KG1 (cell line): Measurements from ENCODE around the gene HP.

ENCODE experiments used
- DNase-seq: peaks from one replicate; lab custom pipeline; 2025; lab: John Stamatoyannopoulos, UW

HP gene

DNA sequence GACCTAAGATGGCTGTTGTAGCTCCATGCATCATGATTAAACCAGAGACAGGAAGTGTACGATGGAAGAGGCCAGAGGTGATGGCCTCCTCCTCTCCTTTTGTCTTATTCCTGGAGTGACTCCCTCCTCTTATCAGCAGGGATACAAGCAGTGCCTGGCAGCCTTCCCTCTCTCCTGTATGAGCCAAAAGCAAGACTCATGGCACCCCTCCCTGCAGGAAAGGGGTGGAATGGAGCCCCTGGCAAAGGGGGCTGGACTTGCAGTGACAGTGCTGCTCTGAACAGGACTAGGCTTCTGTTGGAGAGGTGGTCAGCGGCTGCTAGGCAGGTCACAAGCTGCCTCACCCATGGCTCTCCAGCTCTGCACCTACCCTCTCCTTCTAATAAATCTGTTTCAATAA lies 30.7 kb downstream of the HP start:
- no peak for DNase-seq

DNA sequence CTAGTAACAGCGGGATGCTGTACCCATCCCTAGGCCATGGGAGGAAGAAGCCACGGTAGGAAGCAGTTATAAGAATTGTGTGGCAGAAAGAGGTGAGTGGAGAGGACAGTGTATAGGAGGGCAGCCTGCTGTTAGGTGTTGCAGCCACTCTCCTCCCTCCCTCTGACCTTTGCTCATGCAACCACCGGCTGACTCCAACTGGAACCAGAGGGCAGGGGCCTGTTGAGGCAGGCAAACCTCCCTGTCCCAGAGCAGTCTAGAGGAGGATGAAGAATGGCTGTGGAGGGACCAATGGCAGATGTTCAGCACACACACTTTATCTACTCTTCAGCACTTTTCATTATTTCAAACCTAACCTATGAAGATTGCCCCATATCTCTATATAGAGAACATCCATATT lies 36.9 kb downstream of the HP start:
- DNase-seq, result no peak

DNA sequence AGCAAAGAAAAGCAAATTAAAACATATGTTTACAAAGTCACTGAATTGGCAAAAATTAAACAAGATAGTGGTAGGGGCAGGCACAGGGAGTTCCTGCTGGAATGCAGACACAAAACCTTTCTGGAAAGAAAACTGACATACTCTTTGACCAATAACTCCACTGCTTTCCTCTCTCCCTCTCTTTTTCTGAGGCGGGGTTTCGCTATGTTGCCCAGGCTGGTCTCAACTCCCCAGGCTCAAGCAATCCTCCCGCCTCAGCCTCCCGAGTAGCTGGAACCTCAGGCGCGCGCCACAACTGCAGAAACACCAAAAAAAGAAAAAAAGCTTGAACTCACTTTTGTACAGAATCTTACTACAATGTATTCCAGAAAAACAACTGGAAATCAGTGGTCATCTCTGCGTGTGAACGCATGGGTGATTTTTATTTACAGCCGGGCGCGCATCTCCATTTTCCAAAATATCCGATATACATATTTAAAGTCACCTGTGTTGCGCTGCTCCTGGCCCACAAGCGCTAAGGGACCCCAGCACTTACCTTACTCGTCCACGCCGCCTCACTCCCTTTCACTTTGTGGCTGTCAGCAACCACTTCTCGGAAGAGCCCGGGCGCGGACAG lies 38.6 kb downstream of the HP start:
- DNase-seq, result no peak

DNA sequence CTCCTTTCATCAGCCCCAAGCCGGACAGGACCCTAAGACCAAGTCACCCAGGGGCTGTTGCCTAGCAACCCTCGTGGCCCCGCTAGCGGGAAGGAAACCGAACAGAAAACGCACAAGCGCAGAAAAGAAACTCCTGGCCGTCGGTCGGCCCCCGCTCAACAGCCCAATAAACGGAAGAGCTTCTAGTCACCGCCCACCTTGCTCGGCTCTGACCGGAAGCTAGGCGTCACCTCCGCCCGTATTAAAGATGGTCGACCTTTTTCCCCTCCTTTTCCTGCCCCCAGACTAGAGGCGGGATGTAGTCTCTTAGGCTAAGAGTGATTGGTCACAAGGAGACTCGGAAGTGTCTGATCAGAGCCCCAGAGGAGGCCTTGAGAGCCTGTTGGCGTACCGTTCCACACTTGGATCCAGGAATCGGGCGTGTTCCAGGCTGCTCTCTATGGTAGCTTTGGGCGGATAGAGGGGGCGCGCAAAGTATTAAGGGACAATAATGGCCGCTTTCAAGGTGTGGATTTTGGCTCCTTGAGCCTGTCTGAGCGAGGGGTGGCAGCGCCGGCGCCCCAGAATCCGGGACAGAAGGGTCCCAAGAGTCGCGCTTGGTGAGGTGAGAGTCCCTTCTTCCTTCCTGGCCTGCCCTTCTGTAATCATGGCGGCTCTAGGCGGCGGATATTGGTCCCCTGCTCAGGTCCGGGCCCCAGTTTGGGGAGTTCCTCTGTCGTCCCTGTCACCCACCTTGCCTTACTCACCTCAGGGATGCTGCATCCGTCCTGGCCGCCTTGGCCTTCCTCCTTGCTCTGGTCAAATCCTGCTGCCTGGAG lies 39.4 kb downstream of the HP start, which contains the start of the genes DHX38 and TXNL4B:
DHX38 (plus strand) TSS at position 400 of the 818 bp plus-strand sequence. CDS start 2,311 bp downstream, outside the sequence.
TXNL4B (minus strand) TSS at position 173 of the 818 bp plus-strand sequence. CDS start 2,871 bp downstream, outside the sequence.
- peak; percentile 96 for DNase-seq

DNA sequence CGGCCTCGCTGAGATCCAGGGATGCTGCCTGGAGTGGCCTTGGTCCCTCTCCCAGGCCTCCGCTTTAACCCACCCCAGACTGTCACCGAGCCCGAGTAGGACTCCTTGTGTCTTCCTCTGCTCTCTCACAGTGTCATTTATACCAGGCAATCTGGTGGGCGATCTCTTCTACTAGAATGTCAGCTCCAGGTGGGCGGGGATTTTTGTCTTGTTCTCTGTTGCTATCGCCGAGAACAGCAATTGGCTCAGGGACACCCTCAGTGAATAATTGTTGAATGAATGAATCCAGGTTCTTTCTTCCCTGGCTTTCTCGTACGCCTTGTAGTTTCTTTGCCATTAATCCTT lies 39.9 kb downstream of the HP start:
- DNase-seq, result no peak

DNA sequence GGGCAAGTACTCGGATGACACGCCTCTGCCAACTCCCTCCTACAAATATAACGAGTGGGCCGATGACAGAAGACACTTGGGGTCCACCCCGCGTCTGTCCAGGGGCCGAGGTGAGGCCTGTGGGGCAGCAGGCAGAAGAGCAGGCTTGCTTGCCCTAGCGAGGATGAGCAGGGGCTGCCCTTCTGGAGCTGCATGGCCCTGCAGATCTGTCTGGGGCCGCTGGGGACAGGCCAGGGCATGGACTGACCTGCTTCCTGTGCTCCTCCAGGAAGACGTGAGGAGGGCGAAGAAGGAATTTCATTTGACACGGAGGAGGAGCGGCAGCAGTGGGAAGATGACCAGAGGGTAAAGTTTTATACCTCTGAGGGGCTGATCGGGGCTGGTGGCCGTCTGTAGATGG lies 44.6 kb downstream of the HP start:
- no peak for DNase-seq

DNA sequence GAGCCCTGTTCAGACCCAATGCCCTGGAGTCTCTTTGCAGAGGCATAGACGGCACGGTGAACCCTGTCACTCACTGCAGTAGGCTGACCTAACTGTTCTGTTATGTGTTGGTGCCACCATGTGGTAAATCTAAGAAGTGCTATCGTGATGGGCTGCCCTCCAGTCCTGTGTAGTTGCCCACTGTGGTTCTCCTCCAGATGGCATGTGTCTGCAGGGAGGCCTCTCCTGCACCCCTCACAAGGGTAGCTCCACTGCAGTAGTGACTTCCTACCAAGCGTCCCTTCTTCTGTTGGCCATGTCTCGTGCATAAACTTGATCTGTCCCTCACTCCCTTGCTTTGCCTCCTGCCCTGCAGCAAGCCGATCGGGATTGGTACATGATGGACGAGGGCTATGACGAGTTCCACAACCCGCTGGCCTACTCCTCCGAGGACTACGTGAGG lies 45.1 kb downstream of the HP start:
- peak; percentile 32 for DNase-seq

DNA sequence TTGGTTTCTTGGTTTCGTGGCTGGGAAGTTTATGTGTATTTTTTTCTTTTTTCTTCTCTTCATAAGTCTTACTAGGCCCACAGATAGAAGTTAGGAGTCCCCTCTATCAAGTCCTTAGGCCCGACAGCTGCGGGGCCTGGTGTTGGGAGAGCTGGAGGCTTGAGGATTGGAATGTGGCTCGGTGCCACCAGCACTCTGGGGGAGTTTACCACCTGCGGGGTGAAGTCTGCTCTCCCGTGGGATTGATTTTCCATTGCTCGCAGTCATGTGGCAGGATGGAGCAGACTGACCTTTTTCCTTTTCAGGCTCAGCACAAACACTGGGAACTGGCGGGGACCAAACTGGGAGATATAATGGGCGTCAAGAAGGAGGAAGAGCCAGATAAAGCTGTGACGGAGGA lies 46.9 kb downstream of the HP start:
- DNase-seq, result no peak

DNA sequence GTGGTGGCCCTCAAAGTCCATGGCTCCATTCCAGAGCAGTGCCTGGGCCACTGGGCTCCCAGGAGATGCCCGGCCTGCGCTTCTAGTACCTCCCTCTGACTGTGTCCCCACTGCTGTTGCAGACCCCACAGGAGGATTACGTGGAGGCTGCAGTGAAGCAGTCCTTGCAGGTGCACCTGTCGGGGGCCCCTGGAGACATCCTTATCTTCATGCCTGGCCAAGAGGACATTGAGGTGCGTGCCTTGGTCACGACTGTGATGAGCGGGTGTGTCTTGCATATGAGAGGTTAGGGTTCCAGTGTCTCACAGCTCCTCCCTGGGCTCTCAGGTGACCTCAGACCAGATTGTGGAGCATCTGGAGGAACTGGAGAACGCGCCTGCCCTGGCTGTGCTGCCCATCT lies 50.6 kb downstream of the HP start:
- no peak for DNase-seq

DNA sequence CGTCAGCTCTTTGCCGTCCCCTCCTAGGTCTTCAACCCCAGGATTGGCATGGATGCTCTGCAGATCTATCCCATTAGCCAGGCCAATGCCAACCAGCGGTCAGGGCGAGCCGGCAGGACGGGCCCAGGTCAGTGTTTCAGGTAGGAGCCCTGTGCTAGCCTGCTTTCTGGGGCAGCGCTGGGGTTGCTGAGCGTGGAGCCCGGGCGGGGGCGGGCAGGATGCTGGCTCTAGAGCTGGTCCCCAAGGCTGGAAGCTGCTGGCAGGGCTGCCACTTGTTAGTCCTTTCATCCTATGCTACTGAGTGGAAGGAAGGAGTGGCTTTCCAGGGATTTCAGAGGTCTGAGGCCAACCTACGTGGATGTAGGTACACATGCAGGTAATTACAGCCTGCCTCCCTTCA lies 51.7 kb downstream of the HP start:
- no peak for DNase-seq

DNA sequence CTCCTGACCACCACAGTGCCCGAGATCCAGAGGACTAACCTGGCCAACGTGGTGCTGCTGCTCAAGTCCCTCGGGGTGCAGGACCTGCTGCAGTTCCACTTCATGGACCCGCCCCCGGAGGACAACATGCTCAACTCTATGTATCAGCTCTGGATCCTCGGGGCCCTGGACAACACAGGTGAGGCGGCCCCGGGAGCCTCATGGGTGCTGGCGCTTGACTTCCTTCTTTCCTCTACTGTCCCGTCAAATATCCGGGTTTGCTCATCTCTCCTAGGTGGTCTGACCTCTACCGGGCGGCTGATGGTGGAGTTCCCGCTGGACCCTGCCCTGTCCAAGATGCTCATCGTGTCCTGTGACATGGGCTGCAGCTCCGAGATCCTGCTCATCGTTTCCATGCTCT lies 53.1 kb downstream of the HP start:
- no peak for DNase-seq

DNA sequence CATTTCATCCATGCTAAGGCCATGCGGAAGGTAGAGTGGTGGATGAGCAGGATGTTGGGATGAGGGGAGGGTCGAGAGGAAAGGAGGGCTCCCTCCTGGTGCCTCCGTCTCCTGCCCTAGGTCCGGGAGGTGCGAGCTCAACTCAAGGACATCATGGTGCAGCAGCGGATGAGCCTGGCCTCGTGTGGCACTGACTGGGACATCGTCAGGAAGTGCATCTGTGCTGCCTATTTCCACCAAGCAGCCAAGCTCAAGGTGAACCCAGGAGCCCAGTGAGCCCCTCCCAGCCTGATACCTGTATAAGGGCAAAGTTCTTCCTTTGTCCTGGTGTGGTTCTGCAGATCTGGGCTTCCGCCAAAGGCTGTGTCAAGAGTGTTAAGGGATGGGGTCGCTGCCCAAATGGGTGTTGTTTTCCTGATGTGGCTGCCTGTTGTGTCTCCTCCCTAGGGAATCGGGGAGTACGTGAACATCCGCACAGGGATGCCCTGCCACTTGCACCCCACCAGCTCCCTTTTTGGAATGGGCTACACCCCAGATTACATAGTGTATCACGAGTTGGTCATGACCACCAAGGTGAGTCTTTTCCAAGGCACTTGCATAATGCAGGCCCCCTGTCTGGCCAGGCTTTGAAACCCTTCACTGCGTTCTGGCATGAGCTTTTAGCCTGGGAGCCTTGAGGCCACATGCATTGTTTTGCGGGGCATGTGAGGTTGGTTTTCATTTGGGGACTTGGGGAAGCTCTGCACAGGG lies 54.2 kb downstream of the HP start:
- no peak for DNase-seq

DNA sequence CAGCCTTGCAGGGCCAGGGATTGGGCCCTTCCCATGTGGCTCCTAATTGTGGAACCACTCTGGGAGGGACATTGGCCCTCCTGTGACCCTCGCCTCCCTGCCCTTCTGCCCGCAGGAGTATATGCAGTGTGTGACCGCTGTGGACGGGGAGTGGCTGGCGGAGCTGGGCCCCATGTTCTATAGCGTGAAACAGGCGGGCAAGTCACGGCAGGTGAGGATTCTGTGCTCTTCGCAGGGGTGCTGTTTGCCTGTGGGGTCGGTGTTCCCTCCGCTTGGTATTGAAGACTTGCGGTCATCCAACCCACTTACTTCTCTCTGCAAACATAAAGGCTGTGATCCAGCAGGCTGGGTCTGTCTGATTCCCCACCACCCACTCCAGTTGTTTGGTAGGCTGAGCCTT lies 55.0 kb downstream of the HP start:
- DNase-seq, result no peak

DNA sequence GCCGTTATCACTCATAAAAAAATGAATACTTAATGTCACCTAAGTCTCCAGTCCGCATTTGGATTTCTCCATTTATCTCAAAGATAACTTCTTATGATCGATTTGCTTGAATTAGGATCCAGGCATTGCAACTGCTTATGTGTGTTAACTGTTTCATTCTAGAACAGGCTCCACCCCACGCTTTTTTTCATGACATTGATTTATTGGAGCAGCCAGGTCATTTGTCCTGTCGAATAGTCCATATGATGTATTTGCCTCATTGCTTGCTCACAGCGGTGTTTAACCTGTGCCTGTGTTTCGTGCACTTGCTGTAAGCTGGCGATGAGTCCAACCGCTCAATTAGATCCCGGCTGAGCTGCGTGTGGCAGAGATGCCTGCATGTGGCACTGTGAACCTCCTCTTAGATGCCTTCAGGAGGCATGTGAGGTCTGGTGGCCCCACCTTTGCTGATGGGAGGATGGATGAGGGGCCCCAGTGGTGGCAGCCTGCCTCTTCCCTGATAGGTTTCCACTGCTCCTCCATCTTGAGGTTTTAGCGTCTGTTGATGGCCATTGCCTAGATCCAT lies 55.7 kb downstream of the HP start:
- no peak for DNase-seq
